SK-N-SH treated with all-trans-retinoic acid at 6 μM for 48 hours (cell line): ENCODE measurements around the gene HMGCS2.

ENCODE experiments used
- ATAC-seq: fragments of 200-7000 bp; cut with Tn5 transposase; 3 replicates; pipeline ENCODE4 v1.9.1; 2020; ENCODE audit warnings: mild to moderate bottlenecking, moderate library complexity
- ARNTL ChIP-seq: fragments of 450-650 bp; formaldehyde crosslinking; IDR thresholded peaks from 2 replicates; pipeline ENCODE4 v1.5.0; 2020; ENCODE audit warnings: low read depth, mild to moderate bottlenecking, moderate library complexity, borderline replicate concordance
- BACH2 ChIP-seq: fragments of 250-450 bp; sonication (Bioruptor Pico); IDR thresholded peaks from 2 replicates; pipeline ENCODE4 v1.9.0; 2021; ENCODE audit warnings: mild to moderate bottlenecking, borderline replicate concordance
- CSDC2 ChIP-seq: fragments of 250-450 bp; sonication (Bioruptor Pico); IDR thresholded peaks from 2 replicates; pipeline ENCODE4 v1.5.0; 2020; ENCODE audit warnings: mild to moderate bottlenecking, moderate library complexity
- ESRRG ChIP-seq: fragments of 250-450 bp; sonication (Bioruptor Pico); IDR thresholded peaks from 2 replicates; pipeline ENCODE4 v1.6.1; 2021; ENCODE audit warnings: mild to moderate bottlenecking
- GLIS3 ChIP-seq: fragments of 250-450 bp; sonication (Bioruptor Pico); IDR thresholded peaks from 2 replicates; pipeline ENCODE4 v1.5.0; 2020; ENCODE audit warnings: mild to moderate bottlenecking, moderate library complexity
- ISL1 ChIP-seq: fragments of 250-450 bp; sonication (Bioruptor Pico); IDR thresholded peaks from 2 replicates; pipeline ENCODE4 v2.1.2; 2022; ENCODE audit warnings: mild to moderate bottlenecking, moderate library complexity
- OSR1 ChIP-seq: fragments of 250-450 bp; sonication (Bioruptor Pico); IDR thresholded peaks from 2 replicates; pipeline ENCODE4 v1.8.0; 2022; ENCODE audit warnings: moderate library complexity, mild to moderate bottlenecking, inconsistent platforms
- PPARA ChIP-seq: fragments of 250-450 bp; sonication (Bioruptor Pico); IDR thresholded peaks from 2 replicates; pipeline ENCODE4 v1.5.0; 2020; ENCODE audit warnings: mild to moderate bottlenecking, borderline replicate concordance
- RARB ChIP-seq: fragments of 250-450 bp; sonication (Bioruptor Pico); IDR thresholded peaks from 2 replicates; pipeline ENCODE4 v1.8.0; 2021; ENCODE audit warnings: mild to moderate bottlenecking, moderate library complexity
- SNAI2 ChIP-seq: fragments of 250-450 bp; sonication (Bioruptor Pico); IDR thresholded peaks from 2 replicates; pipeline ENCODE4 v1.5.0; 2020; ENCODE audit warnings: mild to moderate bottlenecking, moderate library complexity
- TCF4 ChIP-seq: fragments of 250-450 bp; sonication (Bioruptor Pico); IDR thresholded peaks from 2 replicates; pipeline ENCODE4 v1.8.0; 2021; ENCODE audit warnings: mild to moderate bottlenecking, moderate library complexity, borderline replicate concordance
- TOX ChIP-seq: fragments of 250-450 bp; sonication (Bioruptor Pico); IDR thresholded peaks from 2 replicates; pipeline ENCODE4 v1.8.0; 2021; ENCODE audit warnings: mild to moderate bottlenecking, moderate library complexity, borderline replicate concordance
- ZFP3 ChIP-seq: fragments of 250-450 bp; sonication (Bioruptor Pico); IDR thresholded peaks from 2 replicates; pipeline ENCODE4 v1.5.0; 2020; ENCODE audit warnings: mild to moderate bottlenecking, moderate library complexity
- ZNF565 ChIP-seq: fragments of 450-650 bp; formaldehyde crosslinking; conservative IDR thresholded peaks from 2 replicates; pipeline ENCODE4 v1.5.0; 2020; ENCODE audit warnings: low read depth, mild to moderate bottlenecking, moderate library complexity
- ZNF70 ChIP-seq: fragments of 450-650 bp; formaldehyde crosslinking; IDR thresholded peaks from 2 replicates; pipeline ENCODE4 v1.5.0; 2020; ENCODE audit warnings: mild to moderate bottlenecking, moderate library complexity
- ZNF8 ChIP-seq: fragments of 450-650 bp; formaldehyde crosslinking; IDR thresholded peaks from 2 replicates; pipeline ENCODE4 v1.5.0; 2020; ENCODE audit warnings: mild to moderate bottlenecking, moderate library complexity
- TF ChIP-seq, protein P1 (sequence below): fragments of 250-450 bp; sonication (Bioruptor Pico); IDR thresholded peaks from 2 replicates; pipeline ENCODE4 v1.8.0; 2020; ENCODE audit warnings: mild to moderate bottlenecking, moderate library complexity, borderline replicate concordance
- TF ChIP-seq, protein P2 (sequence below): fragments of 250-450 bp; sonication (Bioruptor Pico); IDR thresholded peaks from 2 replicates; pipeline ENCODE4 v1.5.1; 2020; ENCODE audit warnings: low read depth, mild to moderate bottlenecking, moderate library complexity
- TF ChIP-seq, protein P3 (sequence below): fragments of 250-450 bp; sonication (Bioruptor Pico); IDR thresholded peaks from 2 replicates; pipeline ENCODE4 v1.8.0; 2021; ENCODE audit warnings: low read depth, mild to moderate bottlenecking, moderate library complexity, borderline replicate concordance
- TF ChIP-seq, protein P4 (sequence below): fragments of 250-450 bp; sonication (Bioruptor Pico); IDR thresholded peaks from 2 replicates; pipeline ENCODE4 v1.5.1; 2021; ENCODE audit warnings: mild to moderate bottlenecking, moderate library complexity
- TF ChIP-seq, protein P5 (sequence below): fragments of 250-450 bp; sonication (Bioruptor Pico); IDR thresholded peaks from 2 replicates; pipeline ENCODE4 v1.5.0; 2020; ENCODE audit warnings: mild to moderate bottlenecking, moderate library complexity

HMGCS2 gene

DNA sequence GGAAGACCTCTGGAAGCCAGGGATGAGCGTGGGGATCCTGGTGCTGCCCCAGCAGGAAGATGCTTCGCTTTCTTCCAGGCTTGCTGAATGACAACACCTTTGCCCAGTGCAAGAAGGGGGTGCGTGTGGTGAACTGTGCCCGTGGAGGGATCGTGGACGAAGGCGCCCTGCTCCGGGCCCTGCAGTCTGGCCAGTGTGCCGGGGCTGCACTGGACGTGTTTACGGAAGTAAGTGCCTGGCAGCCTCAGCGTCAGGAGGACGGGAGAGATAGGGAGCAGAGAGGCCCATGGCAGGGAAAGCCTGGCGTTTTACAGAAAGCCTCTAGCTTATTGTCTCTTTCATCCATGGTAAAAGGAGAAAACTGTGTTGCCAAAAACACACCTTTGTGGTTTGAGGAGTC is 33.5 kb downstream of the HMGCS2 start:
- no peak for ATAC-seq

DNA sequence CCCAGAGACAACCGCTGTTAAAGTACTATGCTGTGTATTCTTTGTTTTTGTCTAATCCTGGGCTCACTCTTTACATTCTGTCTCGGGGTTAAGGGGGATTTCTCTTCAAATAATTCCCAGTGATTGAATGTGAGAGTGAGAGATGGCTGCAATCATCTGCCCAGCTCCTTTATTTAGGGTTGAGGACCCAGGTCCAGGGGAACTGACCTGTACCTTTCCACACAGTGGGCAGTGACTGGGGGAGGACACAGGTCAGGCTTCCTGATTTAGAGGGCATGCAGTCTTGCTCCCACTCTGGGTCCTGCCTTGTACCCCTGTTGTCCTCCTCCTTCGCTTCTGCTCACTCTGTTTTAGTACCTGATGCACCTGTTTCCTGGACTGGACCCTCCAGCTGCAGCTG is 35.0 kb downstream of the HMGCS2 start:
- ATAC-seq = no peak
- TF ChIP-seq TCF4 (CRISPR knock-in tag) (no peak), ZNF70 (no peak), ESRRG (CRISPR knock-in tag) (no peak), RARB (CRISPR knock-in tag) (no peak), ARNTL (no peak), PPARA (CRISPR knock-in tag) (no peak), ZNF8 (no peak), ISL1 (no peak), ZNF565 (CRISPR knock-in tag) (no peak), BACH2 (CRISPR knock-in tag) (no peak)
- TF ChIP-seq, protein P1, sequence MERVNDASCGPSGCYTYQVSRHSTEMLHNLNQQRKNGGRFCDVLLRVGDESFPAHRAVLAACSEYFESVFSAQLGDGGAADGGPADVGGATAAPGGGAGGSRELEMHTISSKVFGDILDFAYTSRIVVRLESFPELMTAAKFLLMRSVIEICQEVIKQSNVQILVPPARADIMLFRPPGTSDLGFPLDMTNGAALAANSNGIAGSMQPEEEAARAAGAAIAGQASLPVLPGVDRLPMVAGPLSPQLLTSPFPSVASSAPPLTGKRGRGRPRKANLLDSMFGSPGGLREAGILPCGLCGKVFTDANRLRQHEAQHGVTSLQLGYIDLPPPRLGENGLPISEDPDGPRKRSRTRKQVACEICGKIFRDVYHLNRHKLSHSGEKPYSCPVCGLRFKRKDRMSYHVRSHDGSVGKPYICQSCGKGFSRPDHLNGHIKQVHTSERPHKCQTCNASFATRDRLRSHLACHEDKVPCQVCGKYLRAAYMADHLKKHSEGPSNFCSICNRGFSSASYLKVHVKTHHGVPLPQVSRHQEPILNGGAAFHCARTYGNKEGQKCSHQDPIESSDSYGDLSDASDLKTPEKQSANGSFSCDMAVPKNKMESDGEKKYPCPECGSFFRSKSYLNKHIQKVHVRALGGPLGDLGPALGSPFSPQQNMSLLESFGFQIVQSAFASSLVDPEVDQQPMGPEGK (CRISPR knock-in tag) = no peak
- TF ChIP-seq, protein P2, sequence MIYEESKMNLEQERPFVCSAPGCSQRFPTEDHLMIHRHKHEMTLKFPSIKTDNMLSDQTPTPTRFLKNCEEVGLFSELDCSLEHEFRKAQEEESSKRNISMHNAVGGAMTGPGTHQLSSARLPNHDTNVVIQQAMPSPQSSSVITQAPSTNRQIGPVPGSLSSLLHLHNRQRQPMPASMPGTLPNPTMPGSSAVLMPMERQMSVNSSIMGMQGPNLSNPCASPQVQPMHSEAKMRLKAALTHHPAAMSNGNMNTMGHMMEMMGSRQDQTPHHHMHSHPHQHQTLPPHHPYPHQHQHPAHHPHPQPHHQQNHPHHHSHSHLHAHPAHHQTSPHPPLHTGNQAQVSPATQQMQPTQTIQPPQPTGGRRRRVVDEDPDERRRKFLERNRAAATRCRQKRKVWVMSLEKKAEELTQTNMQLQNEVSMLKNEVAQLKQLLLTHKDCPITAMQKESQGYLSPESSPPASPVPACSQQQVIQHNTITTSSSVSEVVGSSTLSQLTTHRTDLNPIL (CRISPR knock-in tag) = no peak
- TF ChIP-seq, protein P3, sequence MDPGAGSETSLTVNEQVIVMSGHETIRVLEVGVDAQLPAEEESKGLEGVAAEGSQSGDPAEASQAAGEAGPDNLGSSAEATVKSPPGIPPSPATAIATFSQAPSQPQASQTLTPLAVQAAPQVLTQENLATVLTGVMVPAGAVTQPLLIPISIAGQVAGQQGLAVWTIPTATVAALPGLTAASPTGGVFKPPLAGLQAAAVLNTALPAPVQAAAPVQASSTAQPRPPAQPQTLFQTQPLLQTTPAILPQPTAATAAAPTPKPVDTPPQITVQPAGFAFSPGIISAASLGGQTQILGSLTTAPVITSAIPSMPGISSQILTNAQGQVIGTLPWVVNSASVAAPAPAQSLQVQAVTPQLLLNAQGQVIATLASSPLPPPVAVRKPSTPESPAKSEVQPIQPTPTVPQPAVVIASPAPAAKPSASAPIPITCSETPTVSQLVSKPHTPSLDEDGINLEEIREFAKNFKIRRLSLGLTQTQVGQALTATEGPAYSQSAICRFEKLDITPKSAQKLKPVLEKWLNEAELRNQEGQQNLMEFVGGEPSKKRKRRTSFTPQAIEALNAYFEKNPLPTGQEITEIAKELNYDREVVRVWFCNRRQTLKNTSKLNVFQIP (CRISPR knock-in tag) = no peak

More for the DNA sequence above, 33.5 kb downstream of the HMGCS2 start:
- TF ChIP-seq, protein P4, sequence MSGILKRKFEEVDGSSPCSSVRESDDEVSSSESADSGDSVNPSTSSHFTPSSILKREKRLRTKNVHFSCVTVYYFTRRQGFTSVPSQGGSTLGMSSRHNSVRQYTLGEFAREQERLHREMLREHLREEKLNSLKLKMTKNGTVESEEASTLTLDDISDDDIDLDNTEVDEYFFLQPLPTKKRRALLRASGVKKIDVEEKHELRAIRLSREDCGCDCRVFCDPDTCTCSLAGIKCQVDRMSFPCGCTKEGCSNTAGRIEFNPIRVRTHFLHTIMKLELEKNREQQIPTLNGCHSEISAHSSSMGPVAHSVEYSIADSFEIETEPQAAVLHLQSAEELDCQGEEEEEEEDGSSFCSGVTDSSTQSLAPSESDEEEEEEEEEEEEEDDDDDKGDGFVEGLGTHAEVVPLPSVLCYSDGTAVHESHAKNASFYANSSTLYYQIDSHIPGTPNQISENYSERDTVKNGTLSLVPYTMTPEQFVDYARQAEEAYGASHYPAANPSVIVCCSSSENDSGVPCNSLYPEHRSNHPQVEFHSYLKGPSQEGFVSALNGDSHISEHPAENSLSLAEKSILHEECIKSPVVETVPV = no peak
- TF ChIP-seq, protein P5, sequence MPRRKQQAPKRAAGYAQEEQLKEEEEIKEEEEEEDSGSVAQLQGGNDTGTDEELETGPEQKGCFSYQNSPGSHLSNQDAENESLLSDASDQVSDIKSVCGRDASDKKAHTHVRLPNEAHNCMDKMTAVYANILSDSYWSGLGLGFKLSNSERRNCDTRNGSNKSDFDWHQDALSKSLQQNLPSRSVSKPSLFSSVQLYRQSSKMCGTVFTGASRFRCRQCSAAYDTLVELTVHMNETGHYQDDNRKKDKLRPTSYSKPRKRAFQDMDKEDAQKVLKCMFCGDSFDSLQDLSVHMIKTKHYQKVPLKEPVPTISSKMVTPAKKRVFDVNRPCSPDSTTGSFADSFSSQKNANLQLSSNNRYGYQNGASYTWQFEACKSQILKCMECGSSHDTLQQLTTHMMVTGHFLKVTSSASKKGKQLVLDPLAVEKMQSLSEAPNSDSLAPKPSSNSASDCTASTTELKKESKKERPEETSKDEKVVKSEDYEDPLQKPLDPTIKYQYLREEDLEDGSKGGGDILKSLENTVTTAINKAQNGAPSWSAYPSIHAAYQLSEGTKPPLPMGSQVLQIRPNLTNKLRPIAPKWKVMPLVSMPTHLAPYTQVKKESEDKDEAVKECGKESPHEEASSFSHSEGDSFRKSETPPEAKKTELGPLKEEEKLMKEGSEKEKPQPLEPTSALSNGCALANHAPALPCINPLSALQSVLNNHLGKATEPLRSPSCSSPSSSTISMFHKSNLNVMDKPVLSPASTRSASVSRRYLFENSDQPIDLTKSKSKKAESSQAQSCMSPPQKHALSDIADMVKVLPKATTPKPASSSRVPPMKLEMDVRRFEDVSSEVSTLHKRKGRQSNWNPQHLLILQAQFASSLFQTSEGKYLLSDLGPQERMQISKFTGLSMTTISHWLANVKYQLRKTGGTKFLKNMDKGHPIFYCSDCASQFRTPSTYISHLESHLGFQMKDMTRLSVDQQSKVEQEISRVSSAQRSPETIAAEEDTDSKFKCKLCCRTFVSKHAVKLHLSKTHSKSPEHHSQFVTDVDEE (CRISPR knock-in tag) = no peak
- no peak for TF ChIP-seq ZNF70
- no peak for TF ChIP-seq ESRRG (CRISPR knock-in tag)
- TF ChIP-seq RARB (CRISPR knock-in tag) = no peak
- TF ChIP-seq, protein P1 (CRISPR knock-in tag) = no peak
- TF ChIP-seq OSR1 (CRISPR knock-in tag) = no peak
- TF ChIP-seq, protein P3 (CRISPR knock-in tag) = no peak
- TF ChIP-seq ARNTL = no peak
- TF ChIP-seq CSDC2 (CRISPR knock-in tag) = no peak
- TF ChIP-seq GLIS3 = no peak
- no peak for TF ChIP-seq ZFP3 (CRISPR knock-in tag)
- no peak for TF ChIP-seq PPARA (CRISPR knock-in tag)
- no peak for TF ChIP-seq TOX
- no peak for TF ChIP-seq TCF4 (CRISPR knock-in tag)
- TF ChIP-seq ZNF565 (CRISPR knock-in tag) = no peak
- TF ChIP-seq SNAI2 (CRISPR knock-in tag) = no peak
